T-helper 2 cell treated with Interferon-gamma antibody and Interleukin-4, amounts not matched to agents 5 μg/mL and 100 μg/mL, for 36 hours (primary cell): Measurements from ENCODE around the gene SDK2.
"Not testable (repeated sequence)": the region's sequence is repeated elsewhere in the genome, so short reads cannot be mapped to it uniquely, and the experiment has no call there.

Source experiments
- DNase-seq: peaks from one replicate; pipeline ENCODE4 v3.0.0; 2021; ENCODE audit warnings: low spot score
- H3K27ac Mint-ChIP-seq: one replicate; pipeline ENCODE4 v1.8.0; 2021; ENCODE audit warnings: mild to moderate bottlenecking, mixed read lengths
- H3K27me3 Mint-ChIP-seq: one replicate; pipeline ENCODE4 v1.8.0; 2021; ENCODE audit warnings: low read depth, mixed read lengths
- H3K36me3 Mint-ChIP-seq: one replicate; pipeline ENCODE4 v1.8.0; 2021; ENCODE audit warnings: low read depth, mixed read lengths
- H3K4me1 Mint-ChIP-seq: one replicate; pipeline ENCODE4 v1.8.0; 2021; ENCODE audit warnings: low read depth, mixed read lengths
- H3K4me3 Mint-ChIP-seq: one replicate; pipeline ENCODE4 v1.8.0; 2022; ENCODE audit warnings: mild to moderate bottlenecking, moderate library complexity, mixed read lengths
- H3K9me3 Mint-ChIP-seq: one replicate; pipeline ENCODE4 v1.8.0; 2021; ENCODE audit warnings: mixed read lengths

Gene SDK2

GRCh38 chr17:73389411-73389810, 254.8 kb downstream of the SDK2 start:
- no peaks in the 10 kb centered on the region for H3K36me3 Mint-ChIP-seq
- no peak overlapping the region for H3K4me3 Mint-ChIP-seq
- no peaks in the 10 kb centered on the region for H3K4me1 Mint-ChIP-seq
- no peaks in the 10 kb centered on the region for H3K9me3 Mint-ChIP-seq
- H3K27me3 Mint-ChIP-seq, result no peaks in the 10 kb centered on the region
- no peak for DNase-seq
- no peak overlapping the region for H3K27ac Mint-ChIP-seq

GRCh38 chr17:73388578-73388905, 255.7 kb downstream of the SDK2 start:
- no peak overlapping the region for H3K4me3 Mint-ChIP-seq
- no peak overlapping the region for H3K27ac Mint-ChIP-seq
- no peaks in the 10 kb centered on the region for H3K4me1 Mint-ChIP-seq
- no peaks in the 10 kb centered on the region for H3K36me3 Mint-ChIP-seq
- no peak for DNase-seq
- no peaks in the 10 kb centered on the region for H3K9me3 Mint-ChIP-seq
- no peaks in the 10 kb centered on the region for H3K27me3 Mint-ChIP-seq

- Mint-ChIP-seq H3K4me3 (no peak overlapping the region), H3K9me3 (no peaks in the 10 kb centered on the region), H3K36me3 (no peaks in the 10 kb centered on the region), H3K27ac (no peak overlapping the region), H3K4me1 (no peaks in the 10 kb centered on the region), H3K27me3 (no peaks in the 10 kb centered on the region)
- DNase-seq, result no peak
Observed at GRCh38 chr17:73387746-73388577, 256.3 kb downstream of the SDK2 start.

- Mint-ChIP-seq H3K9me3 (no peaks in the 10 kb centered on the region), H3K27ac (no peak overlapping the region), H3K4me3 (no peak overlapping the region), H3K27me3 (no peaks in the 10 kb centered on the region), H3K4me1 (no peaks in the 10 kb centered on the region), H3K36me3 (no peaks in the 10 kb centered on the region)
- DNase-seq, result no peak
Observed at GRCh38 chr17:73386561-73386960, 257.7 kb downstream of the SDK2 start.

- H3K9me3 Mint-ChIP-seq, result no peaks in the 10 kb centered on the region
- H3K27ac Mint-ChIP-seq, result no peak overlapping the region
- H3K4me3 Mint-ChIP-seq, result no peak overlapping the region
- DNase-seq, result no peak
- no peaks in the 10 kb centered on the region for H3K36me3 Mint-ChIP-seq
- H3K27me3 Mint-ChIP-seq, result no peaks in the 10 kb centered on the region
- H3K4me1 Mint-ChIP-seq, result no peaks in the 10 kb centered on the region
Observed at GRCh38 chr17:73384926-73385325, 259.3 kb downstream of the SDK2 start.

GRCh38 chr17:73380439-73381106, 263.7 kb downstream of the SDK2 start:
- H3K9me3 Mint-ChIP-seq, result no peaks in the 10 kb centered on the region
- no peaks in the 10 kb centered on the region for H3K27me3 Mint-ChIP-seq
- no peak overlapping the region for H3K27ac Mint-ChIP-seq
- no peak overlapping the region for H3K4me3 Mint-ChIP-seq
- H3K36me3 Mint-ChIP-seq, result no peaks in the 10 kb centered on the region
- H3K4me1 Mint-ChIP-seq, result no peaks in the 10 kb centered on the region
- DNase-seq, result no peak

- Mint-ChIP-seq H3K4me3 (no peak overlapping the region), H3K9me3 (no peaks in the 10 kb centered on the region), H3K27ac (no peak overlapping the region), H3K4me1 (no peaks in the 10 kb centered on the region), H3K27me3 (no peaks in the 10 kb centered on the region), H3K36me3 (no peaks in the 10 kb centered on the region)
- no peak for DNase-seq
Observed at GRCh38 chr17:73379826-73380225, 264.4 kb downstream of the SDK2 start.

GRCh38 chr17:73378974-73379470, 265.2 kb downstream of the SDK2 start:
- DNase-seq, result no peak
- no peaks in the 10 kb centered on the region for H3K4me1 Mint-ChIP-seq
- no peaks in the 10 kb centered on the region for H3K36me3 Mint-ChIP-seq
- H3K27ac Mint-ChIP-seq, result no peak overlapping the region
- H3K9me3 Mint-ChIP-seq, result no peaks in the 10 kb centered on the region
- no peaks in the 10 kb centered on the region for H3K27me3 Mint-ChIP-seq
- H3K4me3 Mint-ChIP-seq, result no peak overlapping the region

- H3K36me3 Mint-ChIP-seq, result no peaks in the 10 kb centered on the region
- no peaks in the 10 kb centered on the region for H3K4me1 Mint-ChIP-seq
- no peak overlapping the region for H3K27ac Mint-ChIP-seq
- DNase-seq, result no peak
- H3K9me3 Mint-ChIP-seq, result no peaks in the 10 kb centered on the region
- H3K27me3 Mint-ChIP-seq, result no peaks in the 10 kb centered on the region
- no peak overlapping the region for H3K4me3 Mint-ChIP-seq
Observed at GRCh38 chr17:73376636-73377035, 267.6 kb downstream of the SDK2 start.

GRCh38 chr17:73376152-73376551, 268.1 kb downstream of the SDK2 start:
- no peaks in the 10 kb centered on the region for H3K9me3 Mint-ChIP-seq
- no peak overlapping the region for H3K4me3 Mint-ChIP-seq
- H3K27me3 Mint-ChIP-seq, result peaks cover 3% of the 10 kb centered on the region
- no peaks in the 10 kb centered on the region for H3K36me3 Mint-ChIP-seq
- DNase-seq, result no peak
- no peaks in the 10 kb centered on the region for H3K4me1 Mint-ChIP-seq
- no peak overlapping the region for H3K27ac Mint-ChIP-seq

GRCh38 chr17:73371836-73372235, 272.4 kb downstream of the SDK2 start:
- Mint-ChIP-seq H3K4me3 (no peak overlapping the region), H3K27me3 (peaks cover 5% of the 10 kb centered on the region), H3K27ac (no peak overlapping the region), H3K4me1 (no peaks in the 10 kb centered on the region), H3K36me3 (no peaks in the 10 kb centered on the region), H3K9me3 (no peaks in the 10 kb centered on the region)
- no peak for DNase-seq

GRCh38 chr17:73371285-73371684, 273.0 kb downstream of the SDK2 start:
- DNase-seq, result no peak
- H3K9me3 Mint-ChIP-seq, result no peaks in the 10 kb centered on the region
- no peaks in the 10 kb centered on the region for H3K36me3 Mint-ChIP-seq
- no peak overlapping the region for H3K27ac Mint-ChIP-seq
- H3K4me3 Mint-ChIP-seq, result no peak overlapping the region
- peaks cover 5% of the 10 kb centered on the region for H3K27me3 Mint-ChIP-seq
- no peaks in the 10 kb centered on the region for H3K4me1 Mint-ChIP-seq

- H3K36me3 Mint-ChIP-seq, H3K4me3 Mint-ChIP-seq, H3K27me3 Mint-ChIP-seq, H3K9me3 Mint-ChIP-seq, H3K27ac Mint-ChIP-seq, H3K4me1 Mint-ChIP-seq: not testable (repeated sequence)
- DNase-seq, result peak; percentile 62
Observed at GRCh38 chr17:73369817-73370490, 274.3 kb downstream of the SDK2 start.

- Mint-ChIP-seq H3K4me1 (no peaks in the 10 kb centered on the region), H3K27me3 (peaks cover 5% of the 10 kb centered on the region), H3K9me3 (no peaks in the 10 kb centered on the region), H3K4me3 (no peak overlapping the region), H3K36me3 (no peaks in the 10 kb centered on the region), H3K27ac (no peak overlapping the region)
- DNase-seq, result no peak
Observed at GRCh38 chr17:73369111-73369521, 275.1 kb downstream of the SDK2 start.
